Spinal cord (tissue), 10 donors: Measurements from ENCODE around the gene AK9. TPM values are rescaled to one million over a fixed set of nuclear protein-coding genes. Genes with fewer than 3 reads are reported as not detected.

Experiments used
- DNase-seq, 6 donors: peaks; one replicate each; pipeline versions ENCODE4 v3.0.0 to v3.0.0-alpha.2; 2013 to 2015; ENCODE audit warnings: low spot score in 6 of 6, low read depth in 4 of 6
- H3K27ac ChIP-seq: one replicate; pipeline ENCODE4 v1.5.1; 2013; ENCODE audit warnings: low read depth, low read length, control low read depth
- H3K27me3 ChIP-seq: one replicate; pipeline ENCODE4 v1.6.1; 2013; ENCODE audit warnings: low read length; ENCODE audit not compliant: control insufficient read depth, insufficient read depth
- H3K36me3 ChIP-seq: one replicate; pipeline ENCODE4 v1.6.1; 2013; ENCODE audit warnings: low read length; ENCODE audit not compliant: control insufficient read depth, insufficient read depth
- H3K4me1 ChIP-seq: one replicate; pipeline ENCODE4 v1.6.1; 2013; ENCODE audit warnings: low read length; ENCODE audit not compliant: control insufficient read depth, insufficient read depth
- H3K4me3 ChIP-seq: one replicate; pipeline ENCODE4 v1.5.1; 2013; ENCODE audit warnings: low read depth, low read length, control low read depth
- H3K9me3 ChIP-seq: one replicate; pipeline ENCODE4 v1.6.1; 2013; ENCODE audit warnings: low read length; ENCODE audit not compliant: control insufficient read depth, insufficient read depth
- WGBS: methylation state at CpG from one replicate; pipeline ENCODE4 v1.1.5; 2013; ENCODE audit warnings: missing lambda C conversion rate; ENCODE audit not compliant: insufficient coverage; 5-methylcytosine and 5-hydroxymethylcytosine counted together
- polyA plus RNA-seq, 2 donors: library from polyadenylated mRNA; unstranded; fragments of 120-200 nt; gene quantifications; one replicate each; pipeline ENCODE4 v1.2.1, GENCODE V29; 2013; ENCODE audit not compliant: insufficient read length in 2 of 2
- total RNA-seq, 2 donors: library from RNA; depleted of rRNA in 1 of 2; stranded (reverse); fragments of 120-200 nt in 1 of 2; fragments of >200 nt in 1 of 2; gene quantifications; one replicate each; pipeline versions ENCODE4 v1.2.3 to v1.2.4, GENCODE V29; 2013 to 2014
- donor health status: healthy.

The AK9 gene
- total and polyA plus RNA-seq, 4 donors = 15.0 to 33.3 (median 20.9) TPM

DNA sequence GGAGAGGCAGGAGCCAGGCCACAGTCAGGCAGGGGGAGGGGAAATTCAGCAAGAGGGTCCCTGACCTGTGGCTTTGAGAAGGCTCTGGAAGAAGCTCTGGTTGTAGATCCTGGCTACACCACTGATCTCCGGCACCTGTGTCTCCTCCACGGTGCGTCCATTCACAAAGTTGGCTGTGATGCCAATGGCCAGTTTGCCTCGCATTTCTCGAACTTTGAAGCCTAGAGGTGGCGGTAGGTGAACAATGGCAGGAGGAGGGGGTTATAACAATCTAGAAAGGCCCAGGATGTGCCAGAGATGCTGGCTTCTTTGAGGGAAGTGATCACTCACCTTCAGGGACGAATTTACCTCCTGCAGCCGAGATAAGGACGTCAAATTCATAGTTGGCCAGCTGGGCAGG is 238.8 kb downstream of the AK9 start:
- Histone ChIP-seq H3K27ac (no peak overlapping the region), H3K9me3 (no peaks in the 10 kb centered on the region), H3K4me1 (peaks cover 38% of the 10 kb centered on the region), H3K4me3 (no peak overlapping the region), H3K36me3 (peaks cover 58% of the 10 kb centered on the region), H3K27me3 (no peaks in the 10 kb centered on the region)
- WGBS = 91% methylated on average over 9 of the region's 9 CpGs
- DNase-seq = no peak

DNA sequence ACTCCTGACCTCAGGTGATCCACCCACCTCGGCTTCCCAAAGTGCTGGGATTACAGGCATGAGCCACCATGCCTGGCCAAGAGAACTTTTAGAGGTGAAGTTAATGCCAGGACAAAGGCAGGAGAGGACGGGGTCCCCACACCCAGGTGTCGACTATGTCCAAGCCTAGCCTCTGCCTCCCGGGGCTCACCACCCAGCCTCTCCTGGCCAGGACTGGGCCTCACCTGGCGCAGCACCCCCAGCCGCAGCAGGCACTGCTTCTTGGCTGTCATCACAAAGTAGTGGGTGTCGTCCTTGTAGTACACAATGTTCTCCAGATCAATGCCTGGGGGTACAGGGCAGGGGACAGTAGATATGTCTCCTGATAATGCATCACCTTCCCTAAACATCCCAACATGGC is 239.6 kb downstream of the AK9 start:
- DNase-seq = no peak
- Histone ChIP-seq H3K4me1 (peaks cover 31% of the 10 kb centered on the region), H3K36me3 (peaks cover 65% of the 10 kb centered on the region), H3K4me3 (no peak overlapping the region), H3K9me3 (no peaks in the 10 kb centered on the region), H3K27me3 (no peaks in the 10 kb centered on the region), H3K27ac (no peak overlapping the region)
- WGBS = 97% methylated on average over 7 of the region's 7 CpGs

DNA sequence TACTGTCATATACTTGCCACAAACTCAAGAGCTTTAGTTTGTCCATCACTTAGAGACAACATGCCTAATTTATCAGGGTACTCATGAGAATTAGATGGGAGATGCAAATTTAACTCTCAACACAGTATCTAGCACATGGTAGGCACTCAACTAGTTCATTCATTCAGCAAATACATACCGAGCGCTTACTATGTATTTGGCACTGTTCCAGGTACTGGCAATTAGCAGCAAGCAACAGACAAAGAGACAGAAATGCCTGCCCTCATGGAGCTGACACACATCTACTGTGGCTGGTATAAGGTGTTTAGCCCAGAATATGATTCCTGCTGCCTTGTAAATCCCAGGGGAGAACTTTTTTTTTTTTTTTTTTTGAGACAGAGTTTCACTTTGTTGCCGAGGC is 240.2 kb downstream of the AK9 start:
- 100% methylated on average over 1 of the region's 3 CpGs for WGBS
- peaks cover 25% of the 10 kb centered on the region for H3K4me1 ChIP-seq
- H3K36me3 ChIP-seq = peaks cover 71% of the 10 kb centered on the region
- H3K4me3 ChIP-seq = no peak overlapping the region
- no peak overlapping the region for H3K27ac ChIP-seq
- DNase-seq = no peak
- H3K9me3 ChIP-seq = no peaks in the 10 kb centered on the region
- no peaks in the 10 kb centered on the region for H3K27me3 ChIP-seq

DNA sequence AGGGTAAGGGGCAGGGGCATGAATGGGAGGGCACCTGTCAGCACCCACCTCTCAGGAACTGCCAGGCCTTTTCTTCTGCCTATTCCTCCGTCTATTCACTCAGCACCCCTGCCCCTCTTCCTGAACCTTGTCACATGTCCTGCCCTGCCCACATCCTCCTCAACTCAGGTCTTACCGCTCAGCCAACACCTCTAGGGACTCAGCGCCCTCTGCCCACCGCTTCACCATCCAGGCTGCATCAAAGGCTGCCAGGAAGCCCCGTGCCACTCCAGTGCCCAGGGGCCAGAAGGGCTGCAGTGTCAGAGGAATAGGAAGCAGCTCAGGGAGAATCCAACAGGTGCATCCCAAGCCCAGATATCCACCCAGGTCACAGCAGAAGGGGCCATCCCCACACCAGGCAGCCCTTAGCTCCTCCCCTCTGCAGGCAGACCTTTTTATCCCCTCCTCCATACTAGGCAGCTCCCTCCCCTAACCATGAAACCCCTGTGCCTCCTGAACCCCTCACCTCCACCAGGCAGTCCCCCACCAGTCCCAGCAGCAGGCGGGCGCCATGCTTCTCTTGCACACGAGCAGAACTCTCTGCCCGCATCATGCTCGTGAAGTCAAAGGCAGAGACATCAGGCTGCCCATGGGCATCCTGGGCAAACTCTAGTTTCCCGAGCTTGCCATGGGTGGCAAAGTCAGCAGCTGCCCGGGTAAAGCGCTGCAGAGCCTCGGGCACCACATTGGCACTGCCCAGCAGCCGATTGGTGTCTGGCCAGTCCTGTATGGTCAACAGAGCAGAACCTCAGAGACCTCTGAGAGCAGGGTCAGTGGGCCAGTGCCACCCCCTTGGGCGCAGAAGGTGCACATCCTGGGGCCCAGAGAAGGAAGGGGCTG is 241.0 kb downstream of the AK9 start:
- H3K4me3 ChIP-seq = no peak overlapping the region
- H3K9me3 ChIP-seq = no peaks in the 10 kb centered on the region
- peaks cover 20% of the 10 kb centered on the region for H3K4me1 ChIP-seq
- no peak overlapping the region for H3K27ac ChIP-seq
- H3K36me3 ChIP-seq = peaks cover 79% of the 10 kb centered on the region
- no peaks in the 10 kb centered on the region for H3K27me3 ChIP-seq
- 92% methylated on average over 16 of the region's 16 CpGs for WGBS
- no peak for DNase-seq

DNA sequence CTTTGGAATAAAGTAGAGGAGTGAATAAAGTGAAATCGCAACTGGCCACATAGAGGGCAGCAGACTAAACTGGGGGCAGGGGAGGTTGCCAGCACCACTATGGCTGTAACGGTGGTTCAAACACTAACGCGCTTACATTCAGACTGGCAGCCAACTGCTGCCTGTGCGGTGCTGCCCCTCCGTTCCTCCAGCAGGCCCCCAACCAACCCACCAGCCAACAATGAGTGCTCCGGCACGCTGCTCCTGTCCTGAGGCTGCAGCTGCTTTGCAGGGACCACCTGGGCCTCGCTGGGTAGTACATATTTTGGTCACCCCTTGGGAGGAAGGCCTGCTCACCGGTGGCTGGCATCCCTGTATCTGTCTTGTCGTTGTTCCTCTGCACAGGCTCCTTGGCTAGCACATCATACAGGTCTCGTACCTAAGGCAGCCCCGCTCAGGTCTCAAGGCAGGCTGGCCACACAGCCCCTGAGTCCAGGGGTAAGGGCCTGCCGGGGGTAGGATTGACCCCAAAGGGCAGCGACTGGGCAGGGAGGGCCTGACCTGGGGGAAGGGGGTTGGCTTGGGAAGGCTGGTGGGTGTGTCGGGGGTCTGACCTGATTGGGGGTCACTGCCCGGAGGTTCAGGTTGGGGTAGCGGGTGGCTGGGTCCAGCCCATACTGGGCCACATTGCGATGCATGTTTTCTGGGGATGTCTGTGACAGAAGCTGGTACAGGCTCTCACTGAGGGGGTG is 241.8 kb downstream of the AK9 start:
- Histone ChIP-seq H3K4me3 (no peak overlapping the region), H3K9me3 (no peaks in the 10 kb centered on the region), H3K36me3 (peaks cover 87% of the 10 kb centered on the region), H3K27me3 (no peaks in the 10 kb centered on the region), H3K27ac (no peak overlapping the region), H3K4me1 (peaks cover 12% of the 10 kb centered on the region)
- 78% methylated on average over 19 of the region's 19 CpGs for WGBS
- no peak for DNase-seq

DNA sequence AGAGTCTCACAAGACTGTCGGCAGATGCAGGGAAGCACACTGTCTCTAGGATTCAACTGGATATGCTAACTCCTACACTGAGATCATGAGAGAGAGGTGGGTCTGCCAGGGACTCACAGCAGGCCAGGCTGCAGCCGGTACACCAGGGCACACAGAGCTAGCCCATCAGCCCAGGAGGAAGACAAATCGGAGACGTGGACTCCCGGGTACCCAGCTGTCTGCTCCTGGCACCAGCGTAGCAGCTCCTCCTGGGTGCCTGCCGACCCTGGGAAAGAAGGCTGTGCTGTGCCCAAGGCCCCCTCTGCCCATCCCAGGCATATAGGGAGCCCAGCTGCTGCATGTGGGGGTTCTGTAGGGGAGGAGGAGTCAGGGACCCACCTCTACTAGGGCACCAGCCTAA is 242.4 kb downstream of the AK9 start:
- no peaks in the 10 kb centered on the region for H3K9me3 ChIP-seq
- H3K4me3 ChIP-seq = no peak overlapping the region
- peaks cover 6% of the 10 kb centered on the region for H3K4me1 ChIP-seq
- H3K27ac ChIP-seq = no peak overlapping the region
- H3K36me3 ChIP-seq = peaks cover 88% of the 10 kb centered on the region
- 43% methylated on average over 6 of the region's 7 CpGs for WGBS
- H3K27me3 ChIP-seq = no peaks in the 10 kb centered on the region
- no peak for DNase-seq

DNA sequence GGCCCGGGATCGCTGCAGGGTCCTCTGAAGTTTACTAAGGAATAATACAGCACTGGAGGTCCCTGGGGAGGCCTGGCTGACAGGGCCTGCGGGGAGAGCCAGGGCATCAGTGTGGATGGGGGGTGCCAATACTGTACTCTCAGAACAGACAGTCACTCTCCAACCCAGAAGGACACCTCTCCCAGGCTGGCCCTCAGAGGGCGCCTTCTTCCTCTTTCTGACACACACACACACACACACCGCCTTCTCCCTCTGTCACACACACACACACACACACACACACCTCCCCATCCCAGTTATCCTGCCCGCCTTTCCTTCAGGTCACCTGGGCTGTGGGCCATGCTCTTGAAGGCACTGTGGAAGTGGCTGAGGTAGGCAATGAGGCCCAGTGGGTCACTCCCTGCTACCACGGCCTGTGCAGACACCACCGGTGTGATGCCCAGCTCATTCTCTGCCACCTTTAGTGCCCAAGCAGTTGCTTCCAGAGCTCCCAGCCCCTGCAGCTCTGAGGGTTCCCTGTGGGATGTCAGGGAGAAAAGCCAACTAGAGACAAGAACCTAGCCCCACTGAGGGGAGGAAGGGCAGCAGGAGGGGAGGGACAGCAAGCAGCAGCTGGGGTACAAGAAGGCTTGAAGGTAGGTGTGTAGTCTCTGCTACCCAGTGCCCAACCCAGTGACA is 243.0 kb downstream of the AK9 start:
- WGBS = 87% methylated on average over 4 of the region's 8 CpGs
- no peak overlapping the region for H3K4me3 ChIP-seq
- H3K9me3 ChIP-seq = no peaks in the 10 kb centered on the region
- H3K4me1 ChIP-seq = peaks cover 3% of the 10 kb centered on the region
- no peak for DNase-seq
- no peak overlapping the region for H3K27ac ChIP-seq
- peaks cover 88% of the 10 kb centered on the region for H3K36me3 ChIP-seq
- no peaks in the 10 kb centered on the region for H3K27me3 ChIP-seq

DNA sequence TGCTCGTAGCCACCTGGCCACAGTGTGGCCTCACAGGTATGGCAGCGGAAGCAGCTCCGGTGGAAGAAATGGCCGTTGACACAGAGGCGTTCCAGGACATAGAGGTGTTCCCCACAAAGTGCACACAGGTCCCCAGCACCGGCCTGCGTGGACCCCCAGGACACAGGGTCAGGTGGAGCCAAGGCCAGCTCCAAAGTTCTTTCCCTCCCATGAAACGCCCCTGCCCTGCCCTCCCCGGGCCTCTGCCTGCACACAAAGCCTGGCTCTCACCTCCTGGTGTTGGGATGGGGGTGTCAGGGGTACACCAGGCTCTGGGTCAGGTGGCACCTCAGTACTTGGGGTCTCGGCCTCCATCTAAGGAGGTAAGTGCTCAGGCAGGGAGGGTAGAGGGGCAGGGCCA is 243.9 kb downstream of the AK9 start:
- Histone ChIP-seq H3K4me3 (no peak overlapping the region), H3K27ac (no peak overlapping the region), H3K27me3 (no peaks in the 10 kb centered on the region), H3K4me1 (peaks cover 5% of the 10 kb centered on the region), H3K9me3 (no peaks in the 10 kb centered on the region), H3K36me3 (peaks cover 83% of the 10 kb centered on the region)
- DNase-seq = no peak
- 98% methylated on average over 9 of the region's 10 CpGs for WGBS

DNA sequence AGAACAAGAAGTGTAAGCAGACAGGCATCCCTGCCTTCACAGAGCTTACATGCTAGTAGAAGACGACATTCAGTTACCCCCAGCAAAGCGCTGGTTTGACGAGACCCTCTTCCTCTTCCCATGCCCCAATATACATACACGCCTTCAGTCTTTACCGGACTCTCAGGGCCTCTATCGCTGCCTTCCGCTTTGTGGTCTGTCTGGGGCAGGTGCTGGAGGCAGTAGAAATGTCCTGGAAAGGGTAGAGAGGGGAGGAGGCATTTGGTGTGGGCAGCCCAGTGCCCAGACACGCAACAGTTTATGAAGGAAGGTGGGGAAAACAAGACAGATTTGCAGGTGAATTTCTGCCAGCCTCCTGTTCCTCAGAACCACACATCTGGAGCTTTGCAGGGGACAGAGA is 244.5 kb downstream of the AK9 start:
- 100% methylated on average over 2 of the region's 8 CpGs for WGBS
- peaks cover 77% of the 10 kb centered on the region for H3K36me3 ChIP-seq

More for the DNA sequence above, 244.5 kb downstream of the AK9 start:
- Histone ChIP-seq H3K27ac (no peak overlapping the region), H3K4me1 (peaks cover 8% of the 10 kb centered on the region), H3K9me3 (no peaks in the 10 kb centered on the region), H3K4me3 (no peak overlapping the region), H3K27me3 (no peaks in the 10 kb centered on the region)
- DNase-seq = no peak
